ENCODE data around the gene GUCY2C. TPM values are rescaled to one million over a fixed set of nuclear protein-coding genes. Genes with fewer than 3 reads are reported as not detected.

GUCY2C gene
- total RNA-seq, 1 experiment from 2014 or later = not detected

DNA sequence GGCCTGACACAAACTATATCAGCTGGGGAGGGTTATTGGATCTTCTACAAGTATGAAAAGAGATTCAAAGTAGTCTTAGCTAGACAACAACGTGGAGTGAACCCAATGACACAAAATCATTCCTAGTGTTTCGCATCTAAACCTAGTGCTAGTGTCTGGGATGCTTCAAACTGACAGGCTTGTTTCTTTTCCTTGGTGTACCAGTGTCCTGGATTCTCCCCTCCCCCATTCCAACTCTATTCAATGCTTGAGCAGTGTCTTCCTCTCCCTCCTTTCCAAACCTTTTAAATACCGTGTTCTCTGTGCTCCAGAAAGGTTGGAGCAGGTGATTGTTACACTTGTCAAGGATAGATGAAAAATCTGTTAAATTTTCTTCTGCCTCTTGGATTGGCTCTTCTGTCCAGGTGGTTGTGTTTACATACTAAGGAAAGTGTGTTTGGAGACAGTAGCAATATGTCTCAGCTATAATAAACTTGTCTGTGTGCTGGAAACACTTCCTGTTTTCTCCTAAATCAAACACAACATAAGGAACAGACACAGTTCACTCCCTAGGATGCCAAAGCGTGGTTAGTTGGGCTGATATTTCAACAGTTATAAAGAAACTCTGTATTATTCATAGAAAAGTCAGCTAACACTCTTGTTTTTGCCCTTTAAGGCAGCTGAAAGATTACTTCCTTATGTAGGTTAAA, 14.4 kb upstream of the GUCY2C start:
- no TSS peak for BruUV-seq (replicated peaks)

DNA sequence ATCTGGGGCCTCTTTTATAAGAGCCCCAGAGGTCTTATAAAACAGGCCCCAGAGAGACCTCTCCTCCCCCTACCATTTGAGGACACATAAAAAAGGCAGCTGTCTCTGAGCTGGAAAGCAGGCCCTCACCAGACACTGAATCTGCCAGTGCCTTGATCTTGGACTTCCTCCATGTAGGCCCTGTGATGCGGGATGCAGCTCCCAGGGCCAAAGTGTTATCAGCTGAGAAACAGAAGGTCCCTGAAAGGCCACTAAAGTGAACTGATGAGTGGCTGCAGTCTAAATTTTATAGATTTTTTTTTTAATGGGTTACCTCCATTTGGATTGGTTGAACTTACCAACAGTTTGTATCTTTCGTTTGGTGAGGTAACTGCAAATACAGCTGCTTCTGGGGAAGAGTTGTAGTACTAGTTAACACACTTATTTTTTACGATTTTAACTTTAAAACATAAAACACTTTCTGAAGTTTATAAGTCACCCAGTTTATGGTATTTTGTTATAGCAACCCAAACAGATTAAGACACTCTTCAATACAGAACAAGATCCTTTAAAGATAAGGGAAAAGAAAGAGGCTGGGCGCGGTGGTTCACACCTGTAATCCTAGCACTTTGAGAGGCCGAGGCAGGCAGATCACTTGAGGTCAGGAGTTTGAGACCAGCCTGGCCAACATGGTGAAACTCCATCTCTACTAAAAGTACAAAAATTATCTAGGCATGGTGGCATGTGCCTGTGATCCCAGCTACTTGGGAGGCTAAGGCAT, 5.6 kb upstream of the GUCY2C start:
- Histone ChIP-seq H3K4me1 (ENCODE audit: insufficient read depth, low read length, poor library complexity, severe bottlenecking) (no peaks in the 10 kb centered on the region), H3K4me3 (ENCODE audit: low read depth, low read length, poor library complexity, severe bottlenecking) (no peak overlapping the region), H3K27ac (ENCODE audit: low read depth, low read length, poor library complexity, severe bottlenecking) (no peak overlapping the region), H3K27me3 (replicated peaks; ENCODE audit: insufficient read depth, low read depth, low read length, poor library complexity) (no peaks in the 10 kb centered on the region), H3K9me3 (ENCODE audit: low read depth, low read length, poor library complexity, severe bottlenecking) (no peaks in the 10 kb centered on the region), H3K36me3 (ENCODE audit: insufficient read depth, low read length, poor library complexity, severe bottlenecking) (no peaks in the 10 kb centered on the region)
- intact Hi-C loops (cut with micrococcal nuclease; ENCODE audit: unreplicated experiment) = no loop called here
- TF ChIP-seq, protein P1, sequence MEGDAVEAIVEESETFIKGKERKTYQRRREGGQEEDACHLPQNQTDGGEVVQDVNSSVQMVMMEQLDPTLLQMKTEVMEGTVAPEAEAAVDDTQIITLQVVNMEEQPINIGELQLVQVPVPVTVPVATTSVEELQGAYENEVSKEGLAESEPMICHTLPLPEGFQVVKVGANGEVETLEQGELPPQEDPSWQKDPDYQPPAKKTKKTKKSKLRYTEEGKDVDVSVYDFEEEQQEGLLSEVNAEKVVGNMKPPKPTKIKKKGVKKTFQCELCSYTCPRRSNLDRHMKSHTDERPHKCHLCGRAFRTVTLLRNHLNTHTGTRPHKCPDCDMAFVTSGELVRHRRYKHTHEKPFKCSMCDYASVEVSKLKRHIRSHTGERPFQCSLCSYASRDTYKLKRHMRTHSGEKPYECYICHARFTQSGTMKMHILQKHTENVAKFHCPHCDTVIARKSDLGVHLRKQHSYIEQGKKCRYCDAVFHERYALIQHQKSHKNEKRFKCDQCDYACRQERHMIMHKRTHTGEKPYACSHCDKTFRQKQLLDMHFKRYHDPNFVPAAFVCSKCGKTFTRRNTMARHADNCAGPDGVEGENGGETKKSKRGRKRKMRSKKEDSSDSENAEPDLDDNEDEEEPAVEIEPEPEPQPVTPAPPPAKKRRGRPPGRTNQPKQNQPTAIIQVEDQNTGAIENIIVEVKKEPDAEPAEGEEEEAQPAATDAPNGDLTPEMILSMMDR (conservative IDR thresholded peaks at IDR 0.05; ENCODE audit: low read depth, low read length) = no peak
- TF ChIP-seq EZH2 (IDR thresholded peaks at IDR 0.05; ENCODE audit: borderline replicate concordance, low read depth, low read length, poor library complexity, severe bottlenecking) = no peak
- DNase-seq (ENCODE audit: low spot score) = no peak
- no TSS peak for BruUV-seq (replicated peaks)
- ChIA-PET POLR2A (ENCODE audit: low non-redundant PET) (no interaction called here), CTCF (no interaction called here)

More for the DNA sequence above, 14.4 kb upstream of the GUCY2C start:
- no peak overlapping the region for H3K4me3 ChIP-seq (ENCODE audit: low read depth, low read length, poor library complexity, severe bottlenecking)
- no peak overlapping the region for H3K27ac ChIP-seq (ENCODE audit: low read depth, low read length, poor library complexity, severe bottlenecking)
- no peaks in the 10 kb centered on the region for H3K27me3 ChIP-seq (replicated peaks; ENCODE audit: insufficient read depth, low read depth, low read length, poor library complexity)
- H3K9me3 ChIP-seq (ENCODE audit: low read depth, low read length, poor library complexity, severe bottlenecking) = no peaks in the 10 kb centered on the region
- peaks cover 3% of the 10 kb centered on the region for H3K4me1 ChIP-seq (ENCODE audit: insufficient read depth, low read length, poor library complexity, severe bottlenecking)
- POLR2A ChIA-PET (ENCODE audit: low non-redundant PET) = no interaction called here
- CTCF ChIA-PET = no interaction called here
- intact Hi-C loops (cut with micrococcal nuclease; ENCODE audit: unreplicated experiment) = no loop called here
- TF ChIP-seq, protein P1 (conservative IDR thresholded peaks at IDR 0.05; ENCODE audit: low read depth, low read length) = no peak
- TF ChIP-seq EZH2 (IDR thresholded peaks at IDR 0.05; ENCODE audit: borderline replicate concordance, low read depth, low read length, poor library complexity, severe bottlenecking) = no peak
- DNase-seq (ENCODE audit: low spot score) = peak; percentile 22
- H3K36me3 ChIP-seq (ENCODE audit: insufficient read depth, low read length, poor library complexity, severe bottlenecking) = no peaks in the 10 kb centered on the region

GRCh38 chr12:14700935-14701334, 4.5 kb upstream of the GUCY2C start:
- ChIA-PET POLR2A (ENCODE audit: low non-redundant PET) (no interaction called here), CTCF (no interaction called here)
- H3K4me3 ChIP-seq (ENCODE audit: low read depth, low read length, poor library complexity, severe bottlenecking) = no peak overlapping the region
- H3K27ac ChIP-seq (ENCODE audit: low read depth, low read length, poor library complexity, severe bottlenecking) = no peak overlapping the region
- no peaks in the 10 kb centered on the region for H3K27me3 ChIP-seq (replicated peaks; ENCODE audit: insufficient read depth, low read depth, low read length, poor library complexity)
- TF ChIP-seq, protein P1 (conservative IDR thresholded peaks at IDR 0.05; ENCODE audit: low read depth, low read length) = no peak
- no peaks in the 10 kb centered on the region for H3K36me3 ChIP-seq (ENCODE audit: insufficient read depth, low read length, poor library complexity, severe bottlenecking)
- no peaks in the 10 kb centered on the region for H3K4me1 ChIP-seq (ENCODE audit: insufficient read depth, low read length, poor library complexity, severe bottlenecking)
- H3K9me3 ChIP-seq (ENCODE audit: low read depth, low read length, poor library complexity, severe bottlenecking) = no peaks in the 10 kb centered on the region
- BruUV-seq (replicated peaks) = no TSS peak
- DNase-seq (ENCODE audit: low spot score) = no peak
- intact Hi-C loops (cut with micrococcal nuclease; ENCODE audit: unreplicated experiment) = no loop called here
